ENCODE measurements around the gene RPS6KA5.

Gene RPS6KA5

DNA sequence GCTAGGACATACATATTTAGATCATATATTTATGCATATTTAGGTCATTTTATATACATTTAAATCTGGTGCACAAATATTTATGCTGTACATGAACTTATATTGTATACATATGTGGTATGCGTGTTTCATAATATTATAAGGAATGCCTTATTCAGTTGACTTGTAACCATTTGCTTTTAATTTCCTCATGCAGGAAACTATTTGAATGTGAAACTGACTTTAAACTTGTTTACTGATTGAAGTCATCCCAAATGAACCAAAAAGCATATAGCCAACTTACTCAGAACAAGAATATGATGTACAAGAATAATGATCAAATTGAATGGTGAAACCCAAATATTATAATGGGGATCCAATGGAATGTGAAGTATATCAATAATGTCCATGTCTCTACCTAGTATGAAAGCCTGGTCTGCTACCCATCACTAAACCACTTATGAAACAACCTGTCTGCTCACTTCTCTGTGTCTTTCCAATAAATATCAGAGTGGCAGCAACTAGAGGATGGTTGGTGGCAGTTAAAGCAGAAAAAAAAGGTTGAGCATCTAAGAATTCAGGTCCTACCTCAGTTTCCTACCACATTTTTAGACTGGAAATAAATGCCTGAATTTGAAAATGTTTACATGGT is 38.3 kb downstream of the RPS6KA5 start:
- H3K9me3 Mint-ChIP-seq, result no peaks in the 10 kb centered on the region
- peak overlapping the region; percentile 86 for H3K4me3 Mint-ChIP-seq
- no peaks in the 10 kb centered on the region for H3K27me3 Mint-ChIP-seq
- peaks cover 5% of the 10 kb centered on the region for H3K36me3 Mint-ChIP-seq
- peaks cover 67% of the 10 kb centered on the region for H3K4me1 Mint-ChIP-seq
- H3K27ac Mint-ChIP-seq, result peak overlapping the region; percentile 97

DNA sequence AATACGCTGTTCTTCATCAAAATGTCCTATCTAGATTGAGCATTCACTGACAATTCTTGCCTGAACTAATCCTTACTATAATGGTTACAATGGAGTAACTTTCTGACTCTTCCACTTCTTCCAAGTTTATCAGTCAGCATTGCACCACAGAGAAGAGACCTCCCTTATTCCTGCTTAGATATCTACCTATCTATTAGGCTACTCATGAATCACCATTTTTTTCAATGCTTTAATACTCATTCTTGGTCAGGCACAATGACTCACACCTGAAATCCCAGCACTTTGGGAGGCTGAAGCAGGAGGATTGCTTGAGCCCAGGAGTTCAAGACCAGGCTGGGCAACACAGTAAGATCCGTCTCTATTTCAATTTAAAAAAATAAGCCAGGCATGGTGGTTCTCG is 39.3 kb downstream of the RPS6KA5 start:
- no peaks in the 10 kb centered on the region for H3K27me3 Mint-ChIP-seq
- peaks cover 6% of the 10 kb centered on the region for H3K36me3 Mint-ChIP-seq
- H3K9me3 Mint-ChIP-seq, result no peaks in the 10 kb centered on the region
- H3K4me1 Mint-ChIP-seq, result peaks cover 65% of the 10 kb centered on the region
- H3K27ac Mint-ChIP-seq, result peak overlapping the region; percentile 38
- H3K4me3 Mint-ChIP-seq, result no peak overlapping the region

DNA sequence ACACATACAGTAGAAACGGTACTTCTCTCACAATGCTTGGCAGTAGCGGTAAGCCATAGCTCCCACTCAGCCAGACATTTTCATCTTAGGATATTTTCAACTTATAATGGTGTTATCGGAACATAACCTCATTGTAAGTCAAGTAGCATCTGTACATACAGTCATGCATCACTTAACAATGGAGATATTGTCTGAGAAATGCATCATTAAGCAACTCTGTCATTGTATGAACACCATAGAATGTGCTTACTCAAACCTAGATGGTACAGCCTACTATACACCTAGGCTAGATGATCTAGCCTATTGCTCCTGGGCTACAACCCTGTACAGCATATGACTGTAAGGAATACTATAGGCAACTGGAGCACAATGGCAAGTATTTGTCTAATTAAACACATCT is 40.8 kb downstream of the RPS6KA5 start:
- Mint-ChIP-seq H3K4me3 (no peak overlapping the region), H3K27me3 (no peaks in the 10 kb centered on the region), H3K36me3 (peaks cover 6% of the 10 kb centered on the region), H3K9me3 (no peaks in the 10 kb centered on the region), H3K4me1 (peaks cover 67% of the 10 kb centered on the region), H3K27ac (no peak overlapping the region)

DNA sequence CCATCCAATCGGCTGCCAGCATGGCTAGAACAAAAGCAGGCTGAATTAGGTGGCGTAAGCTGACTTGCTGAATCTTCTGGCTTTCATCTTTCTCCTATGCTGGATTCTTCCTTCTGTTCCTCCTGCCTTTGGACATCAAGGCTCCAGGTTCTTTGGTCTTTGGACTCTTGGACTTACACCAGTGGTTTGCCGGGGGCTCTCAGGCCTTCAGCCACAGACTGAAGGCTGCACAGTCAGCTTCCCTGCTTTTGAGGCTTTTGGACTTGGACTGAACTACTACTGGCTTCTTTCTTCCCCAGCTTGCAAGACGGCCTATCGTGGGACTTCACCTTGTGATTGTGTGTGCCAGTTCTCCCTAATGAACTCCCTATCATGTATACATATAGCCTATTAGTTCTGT is 42.0 kb downstream of the RPS6KA5 start:
- Mint-ChIP-seq H3K4me1 (peaks cover 56% of the 10 kb centered on the region), H3K4me3 (no peak overlapping the region), H3K27ac (no peak overlapping the region), H3K9me3 (no peaks in the 10 kb centered on the region), H3K27me3 (no peaks in the 10 kb centered on the region), H3K36me3 (peaks cover 6% of the 10 kb centered on the region)

DNA sequence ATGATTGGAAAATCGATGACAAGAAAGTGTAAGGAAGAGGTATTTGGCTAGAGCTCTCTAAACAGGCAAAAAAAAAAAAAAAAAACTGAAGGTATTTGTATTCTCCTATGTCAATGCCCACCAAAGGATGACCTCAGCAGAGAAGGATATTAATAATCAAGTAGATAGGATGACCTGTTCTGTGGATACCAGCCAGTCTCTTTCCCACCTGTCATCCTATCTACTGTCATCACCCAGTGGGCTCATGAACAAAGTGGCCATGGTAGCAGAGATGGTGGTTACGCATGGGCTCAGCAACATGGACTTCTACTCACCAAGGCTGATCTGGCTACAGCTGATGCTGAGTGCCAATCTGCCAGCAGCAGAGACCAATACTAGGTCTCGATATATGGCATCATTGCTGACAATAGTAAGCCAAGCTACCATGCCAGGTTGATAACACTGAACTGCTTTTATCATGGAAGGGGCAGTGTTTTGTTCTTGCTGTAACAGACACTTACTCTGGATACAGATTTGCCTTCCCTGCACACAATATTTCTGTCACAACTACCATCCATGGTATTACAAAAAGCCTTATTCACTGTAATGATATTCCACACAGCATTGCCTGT is 43.5 kb downstream of the RPS6KA5 start:
- no peak overlapping the region for H3K27ac Mint-ChIP-seq
- no peak overlapping the region for H3K4me3 Mint-ChIP-seq
- peaks cover 43% of the 10 kb centered on the region for H3K4me1 Mint-ChIP-seq
- H3K27me3 Mint-ChIP-seq, result no peaks in the 10 kb centered on the region
- peaks cover 6% of the 10 kb centered on the region for H3K36me3 Mint-ChIP-seq
- no peaks in the 10 kb centered on the region for H3K9me3 Mint-ChIP-seq

DNA sequence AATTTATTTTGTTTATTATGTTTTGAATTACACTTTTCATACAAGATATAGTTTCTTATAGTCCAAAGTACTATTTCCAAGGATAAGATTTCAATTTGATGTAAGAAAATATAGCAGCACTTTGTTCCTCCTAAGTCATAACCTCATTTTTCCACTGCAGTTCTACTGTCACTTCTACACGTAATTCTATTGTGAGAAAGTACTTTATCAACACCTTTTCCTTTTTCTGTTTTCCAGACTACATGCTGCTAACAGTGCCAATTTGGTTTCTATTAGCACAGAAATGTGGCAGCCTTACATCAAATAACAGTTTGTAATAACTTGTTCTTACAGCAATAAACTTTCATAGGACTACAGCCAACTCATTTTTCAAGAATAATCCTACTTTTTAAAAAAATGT is 45.0 kb downstream of the RPS6KA5 start:
- H3K9me3 Mint-ChIP-seq, result no peaks in the 10 kb centered on the region
- no peaks in the 10 kb centered on the region for H3K27me3 Mint-ChIP-seq
- H3K27ac Mint-ChIP-seq, result no peak overlapping the region
- H3K36me3 Mint-ChIP-seq, result peaks cover 7% of the 10 kb centered on the region
- no peak overlapping the region for H3K4me3 Mint-ChIP-seq
- H3K4me1 Mint-ChIP-seq, result peaks cover 44% of the 10 kb centered on the region

DNA sequence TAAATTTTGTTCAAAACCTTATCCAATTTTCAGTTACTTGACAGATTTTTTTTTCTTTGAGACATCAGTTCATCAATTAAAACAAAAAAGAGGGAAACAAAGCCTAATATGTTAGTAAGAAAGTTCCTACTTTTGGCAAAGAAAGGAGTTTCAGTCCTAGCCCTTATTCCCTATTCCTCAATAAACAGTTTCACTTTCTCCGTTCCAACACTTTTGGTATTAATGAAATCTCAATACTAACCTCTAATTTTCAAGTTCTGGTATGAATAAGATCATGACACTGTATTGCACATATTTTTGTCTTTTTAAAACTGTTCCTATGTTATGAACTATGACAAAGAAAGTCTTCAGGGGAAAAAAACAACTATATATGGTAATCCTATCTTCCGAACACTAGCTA is 48.4 kb downstream of the RPS6KA5 start:
- Mint-ChIP-seq H3K9me3 (no peaks in the 10 kb centered on the region), H3K4me3 (no peak overlapping the region), H3K27ac (no peak overlapping the region), H3K36me3 (peaks cover 4% of the 10 kb centered on the region), H3K4me1 (peaks cover 52% of the 10 kb centered on the region), H3K27me3 (no peaks in the 10 kb centered on the region)

DNA sequence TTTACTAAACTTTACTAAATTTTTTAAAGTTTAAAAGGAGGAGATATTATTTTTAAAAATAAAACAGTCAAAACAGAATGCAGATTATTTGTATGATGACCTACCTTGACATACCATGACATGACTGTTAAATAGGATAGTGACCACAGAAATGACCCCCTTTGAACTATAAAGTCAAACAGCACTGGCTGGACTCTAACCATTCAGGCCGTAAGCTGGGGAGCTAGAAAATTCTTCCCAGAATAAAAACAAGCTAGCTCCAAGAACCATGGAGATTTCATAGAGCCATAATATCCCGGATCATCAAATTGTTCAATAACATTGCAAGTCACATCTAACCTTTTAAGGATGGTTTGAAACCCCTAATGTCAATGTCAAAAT is 50.3 kb downstream of the RPS6KA5 start:
- H3K27me3 Mint-ChIP-seq, result no peaks in the 10 kb centered on the region
- H3K4me1 Mint-ChIP-seq, result peaks cover 47% of the 10 kb centered on the region
- peaks cover 1% of the 10 kb centered on the region for H3K36me3 Mint-ChIP-seq
- no peaks in the 10 kb centered on the region for H3K9me3 Mint-ChIP-seq
- no peak overlapping the region for H3K27ac Mint-ChIP-seq
- H3K4me3 Mint-ChIP-seq, result no peak overlapping the region

DNA sequence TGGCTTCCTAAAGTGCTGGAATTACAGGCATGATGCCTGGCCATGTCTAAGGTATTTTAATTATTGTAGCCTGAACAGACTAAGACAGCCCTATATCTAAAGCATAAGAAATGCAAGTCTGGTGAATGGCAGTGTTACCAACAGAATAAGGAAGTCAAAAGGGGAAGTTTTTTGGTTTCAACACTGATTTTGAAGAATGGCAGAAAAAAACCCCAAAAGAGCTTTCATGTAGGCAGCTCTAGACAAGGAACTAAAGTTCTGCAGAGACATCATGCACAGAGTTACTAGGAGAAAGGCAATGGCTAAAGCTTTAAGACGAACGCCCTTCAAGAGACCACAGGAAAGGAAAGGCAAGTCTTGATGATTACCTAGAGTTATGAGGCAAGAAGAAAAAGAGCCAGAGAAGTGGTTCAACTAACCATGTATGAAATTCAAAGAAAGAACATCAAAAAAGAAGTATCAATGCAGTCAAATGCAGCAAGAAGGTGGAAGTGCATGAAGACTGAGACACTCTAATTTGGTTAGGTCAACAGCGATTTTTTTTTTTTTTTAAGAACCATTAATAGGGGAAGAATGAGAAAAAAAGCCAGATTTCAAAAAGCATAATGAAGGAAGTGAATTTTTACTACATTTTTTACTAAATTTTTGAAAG is 50.8 kb downstream of the RPS6KA5 start:
- peak overlapping the region; percentile 73 for H3K27ac Mint-ChIP-seq
- H3K4me1 Mint-ChIP-seq, result peaks cover 44% of the 10 kb centered on the region
- no peaks in the 10 kb centered on the region for H3K27me3 Mint-ChIP-seq
- H3K36me3 Mint-ChIP-seq, result peaks cover 1% of the 10 kb centered on the region
- H3K4me3 Mint-ChIP-seq, result peak overlapping the region; percentile 56
- H3K9me3 Mint-ChIP-seq, result no peaks in the 10 kb centered on the region

DNA sequence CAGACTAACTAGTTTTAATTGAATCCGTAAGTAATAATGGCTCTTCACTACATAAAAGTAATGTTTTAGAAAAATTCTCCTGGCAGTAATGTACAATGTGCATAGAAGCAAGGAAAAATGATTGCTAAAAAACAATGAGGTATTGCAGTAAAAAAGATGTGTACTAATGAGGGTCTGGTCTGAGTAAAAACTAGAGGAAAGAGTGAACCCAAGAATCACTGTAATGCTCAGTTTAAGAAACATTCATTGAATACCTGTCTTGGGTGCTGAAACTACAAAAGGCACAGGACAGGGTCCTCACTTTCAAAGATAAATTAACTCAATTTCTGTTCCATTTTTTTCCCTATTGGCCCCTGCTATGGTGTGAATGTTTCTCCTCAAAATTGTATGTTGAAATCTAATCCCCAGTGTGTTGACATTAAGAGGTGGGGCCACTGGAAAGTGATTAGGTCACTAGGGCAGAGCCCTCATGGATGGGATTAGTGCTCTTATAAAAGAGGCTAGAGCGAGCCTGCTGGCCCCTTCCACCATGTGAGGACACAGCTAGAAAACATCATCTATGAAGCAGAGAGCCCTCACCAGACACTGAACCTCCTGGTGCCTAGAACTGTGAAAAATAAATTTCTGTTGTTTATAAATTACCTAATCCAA is 51.6 kb downstream of the RPS6KA5 start:
- Mint-ChIP-seq H3K27me3 (no peaks in the 10 kb centered on the region), H3K4me3 (no peak overlapping the region), H3K9me3 (no peaks in the 10 kb centered on the region), H3K36me3 (peaks cover 1% of the 10 kb centered on the region), H3K27ac (no peak overlapping the region), H3K4me1 (peaks cover 44% of the 10 kb centered on the region)

DNA sequence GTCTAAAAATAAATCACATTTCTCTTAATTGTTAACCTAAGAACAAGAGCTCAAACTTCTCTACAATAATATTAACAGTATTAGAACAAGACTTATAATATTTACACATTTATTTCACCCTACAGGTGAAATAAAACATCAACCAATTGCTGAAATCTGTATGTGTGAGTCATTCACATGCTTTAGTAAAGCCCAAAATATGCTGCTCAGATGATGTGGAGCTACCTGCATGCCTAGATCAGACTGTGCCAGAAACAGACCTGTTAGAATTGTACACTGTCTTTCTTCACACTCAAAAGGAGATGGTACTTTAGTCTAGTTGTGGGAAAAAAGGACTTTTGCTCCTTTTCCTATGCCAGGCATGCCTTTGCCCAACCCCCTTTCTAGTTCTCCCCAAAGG is 54.7 kb downstream of the RPS6KA5 start:
- Mint-ChIP-seq H3K4me3 (no peak overlapping the region), H3K4me1 (peaks cover 40% of the 10 kb centered on the region), H3K36me3 (no peaks in the 10 kb centered on the region), H3K27me3 (no peaks in the 10 kb centered on the region), H3K9me3 (no peaks in the 10 kb centered on the region), H3K27ac (no peak overlapping the region)

DNA sequence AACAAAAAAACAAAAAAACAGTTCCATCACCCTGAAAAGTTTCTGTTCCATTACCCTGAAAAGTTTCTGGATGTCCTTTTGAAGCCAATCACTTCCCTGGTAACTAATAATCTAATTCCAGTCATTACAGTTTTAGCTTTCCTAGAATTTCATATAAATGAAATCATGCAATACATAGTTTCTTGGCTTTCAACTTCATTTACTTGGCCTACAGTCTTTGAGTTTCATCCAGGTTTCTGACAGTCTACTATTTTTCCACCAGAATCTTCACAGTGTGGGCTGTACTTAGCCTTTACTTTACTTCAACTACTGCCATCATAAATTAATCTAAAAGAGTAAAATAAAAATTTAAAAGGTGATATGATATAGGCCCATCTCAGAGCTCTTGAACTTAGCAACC is 55.5 kb downstream of the RPS6KA5 start:
- no peaks in the 10 kb centered on the region for H3K27me3 Mint-ChIP-seq
- no peak overlapping the region for H3K27ac Mint-ChIP-seq
- H3K4me1 Mint-ChIP-seq, result peaks cover 33% of the 10 kb centered on the region
- H3K9me3 Mint-ChIP-seq, result no peaks in the 10 kb centered on the region
- H3K36me3 Mint-ChIP-seq, result no peaks in the 10 kb centered on the region
- H3K4me3 Mint-ChIP-seq, result no peak overlapping the region

DNA sequence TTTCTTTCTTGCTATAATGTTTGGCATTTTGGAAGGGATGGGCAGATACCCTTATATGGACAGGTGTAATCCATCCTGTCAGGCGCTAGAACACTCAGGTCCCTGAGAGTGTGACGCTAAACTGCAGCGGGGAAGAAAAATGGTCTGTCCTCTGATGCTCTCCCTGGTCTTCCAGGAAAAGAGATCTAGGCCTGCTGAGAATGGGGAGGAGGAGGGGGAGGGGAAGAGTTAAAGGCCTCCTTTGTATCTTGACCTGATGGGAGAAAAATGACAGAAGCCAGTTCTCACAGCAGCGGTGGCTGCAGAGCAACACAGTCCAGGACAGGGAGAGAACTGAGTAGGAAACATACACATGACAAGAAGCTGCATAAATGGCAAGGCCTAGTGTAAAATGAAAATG is 61.1 kb downstream of the RPS6KA5 start:
- Mint-ChIP-seq H3K36me3 (peaks cover 6% of the 10 kb centered on the region), H3K4me1 (peaks cover 4% of the 10 kb centered on the region), H3K4me3 (no peak overlapping the region), H3K27ac (no peak overlapping the region), H3K27me3 (no peaks in the 10 kb centered on the region), H3K9me3 (no peaks in the 10 kb centered on the region)

DNA sequence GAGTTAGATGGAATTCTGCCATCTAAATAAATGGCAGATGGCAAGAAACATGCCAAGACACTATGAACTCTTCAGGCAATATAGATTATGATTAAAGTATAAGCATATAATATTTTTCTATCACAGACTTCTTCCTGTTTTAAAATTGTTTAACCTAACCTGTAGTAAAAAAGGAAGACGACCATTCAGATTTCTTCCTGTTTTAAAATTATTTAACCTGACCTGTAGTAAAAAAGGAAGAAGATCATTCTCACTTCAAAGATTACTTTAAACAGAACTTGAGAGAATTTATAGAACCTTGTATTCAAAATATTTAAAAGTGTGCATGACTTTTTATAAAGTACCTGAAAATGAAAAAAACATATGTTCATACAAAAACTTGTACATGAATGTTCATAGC is 63.5 kb downstream of the RPS6KA5 start:
- Mint-ChIP-seq H3K4me1 (peaks cover 19% of the 10 kb centered on the region), H3K27me3 (no peaks in the 10 kb centered on the region), H3K4me3 (no peak overlapping the region), H3K36me3 (peaks cover 17% of the 10 kb centered on the region), H3K27ac (no peak overlapping the region), H3K9me3 (no peaks in the 10 kb centered on the region)

DNA sequence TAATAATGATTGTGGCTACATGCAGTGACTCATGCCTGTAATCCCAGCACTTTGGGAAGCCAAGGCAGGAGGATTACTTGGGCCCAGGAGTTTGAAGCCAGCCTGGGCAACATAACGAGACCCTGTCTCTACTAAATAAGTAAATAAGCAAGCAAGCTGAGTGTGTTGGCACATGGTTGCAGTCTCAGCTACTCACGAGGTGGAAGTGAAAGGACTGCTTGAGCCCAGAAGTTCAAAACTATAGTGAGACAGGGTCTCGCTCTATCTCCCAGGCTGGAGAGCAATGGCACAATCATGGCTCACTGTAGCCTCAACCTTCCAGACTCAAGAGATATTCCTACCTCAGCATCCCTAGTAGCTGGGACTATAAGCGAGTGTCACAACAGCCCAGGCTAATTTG is 64.7 kb downstream of the RPS6KA5 start:
- Mint-ChIP-seq H3K9me3 (no peaks in the 10 kb centered on the region), H3K36me3 (peaks cover 20% of the 10 kb centered on the region), H3K4me1 (peaks cover 29% of the 10 kb centered on the region), H3K27ac (no peak overlapping the region), H3K27me3 (no peaks in the 10 kb centered on the region), H3K4me3 (no peak overlapping the region)

DNA sequence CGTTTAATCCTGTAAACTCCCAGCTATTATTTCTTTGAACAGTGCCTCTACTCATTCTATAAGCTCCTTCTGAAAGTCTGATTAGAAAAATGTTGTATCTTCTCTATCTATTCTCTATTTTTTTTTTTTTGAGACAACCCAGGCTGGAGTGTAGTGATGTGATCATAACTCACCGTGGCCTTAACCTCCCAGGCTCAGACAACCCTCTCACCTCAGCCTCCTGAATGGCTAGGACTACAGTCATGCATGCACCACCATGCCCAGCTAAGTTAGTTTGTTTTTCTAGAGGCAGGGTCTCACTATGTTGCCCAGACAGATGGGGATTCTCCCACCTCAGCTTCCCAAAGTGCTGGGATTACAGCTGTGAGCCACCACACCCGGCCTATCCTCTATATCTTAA is 66.6 kb downstream of the RPS6KA5 start:
- Mint-ChIP-seq H3K4me1 (peaks cover 44% of the 10 kb centered on the region), H3K27ac (peak overlapping the region; percentile 55), H3K9me3 (no peaks in the 10 kb centered on the region), H3K27me3 (no peaks in the 10 kb centered on the region), H3K4me3 (peak overlapping the region; percentile 30), H3K36me3 (peaks cover 20% of the 10 kb centered on the region)

Measured in activated naive CD4-positive, alpha-beta T cell treated with anti-CD3 and anti-CD28 coated beads, Interleukin-2, amount 50 U/mL, for 24 hours (primary cell).